HG03103 (cell line): ENCODE results near the gene HHIPL2.
"Not testable (repeated sequence)": the region's sequence is repeated elsewhere in the genome, so short reads cannot be mapped to it uniquely, and the experiment has no call there.

Experiments
- ATAC-seq: cut with Tn5 transposase; IDR thresholded peaks from one replicate; pipeline ENCODE4 v1.9.1; 2021; ENCODE audit warnings: low read depth; ENCODE audit not compliant: unreplicated experiment

Gene HHIPL2

DNA sequence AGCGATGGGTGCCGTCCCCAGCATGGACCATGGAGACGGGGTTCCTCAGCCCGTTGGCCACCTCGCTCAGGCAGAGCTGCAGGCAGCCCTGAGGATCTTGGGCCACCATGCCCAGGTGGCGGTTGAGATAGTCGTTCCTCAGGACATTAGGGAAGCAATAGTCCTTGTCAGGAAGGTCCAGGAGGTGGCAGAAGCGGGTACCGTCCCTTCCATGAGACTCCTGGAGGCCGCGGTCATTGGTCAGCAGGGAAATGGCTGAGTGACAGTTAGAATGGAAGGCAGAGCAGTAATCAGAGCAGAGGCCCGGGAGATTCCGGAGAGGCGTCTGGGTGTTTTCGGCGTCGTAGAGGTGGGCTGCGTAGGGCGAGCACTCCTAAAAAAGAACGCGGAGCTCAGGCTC lies 4.1 kb downstream of the HHIPL2 start:
- no peak for ATAC-seq

DNA sequence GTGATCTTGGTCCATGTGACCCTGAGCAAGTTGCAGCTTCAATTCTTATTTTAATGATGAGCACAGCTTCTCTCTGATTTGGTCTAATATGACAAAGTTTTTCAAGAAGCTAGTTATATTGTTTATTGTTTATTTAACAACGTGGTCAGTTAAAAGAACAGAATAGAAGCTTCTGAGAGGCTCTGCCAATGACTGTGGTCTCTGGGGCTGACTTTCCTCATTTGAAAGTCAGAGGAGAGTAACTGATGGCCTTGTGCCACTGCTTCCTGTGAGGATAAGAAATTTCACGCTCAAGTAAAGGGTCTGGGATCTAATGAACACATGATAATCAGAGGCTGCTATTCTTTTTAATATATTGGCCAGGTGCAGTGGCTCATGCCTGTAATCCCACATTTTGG lies 7.3 kb downstream of the HHIPL2 start:
- ATAC-seq, result no peak

DNA sequence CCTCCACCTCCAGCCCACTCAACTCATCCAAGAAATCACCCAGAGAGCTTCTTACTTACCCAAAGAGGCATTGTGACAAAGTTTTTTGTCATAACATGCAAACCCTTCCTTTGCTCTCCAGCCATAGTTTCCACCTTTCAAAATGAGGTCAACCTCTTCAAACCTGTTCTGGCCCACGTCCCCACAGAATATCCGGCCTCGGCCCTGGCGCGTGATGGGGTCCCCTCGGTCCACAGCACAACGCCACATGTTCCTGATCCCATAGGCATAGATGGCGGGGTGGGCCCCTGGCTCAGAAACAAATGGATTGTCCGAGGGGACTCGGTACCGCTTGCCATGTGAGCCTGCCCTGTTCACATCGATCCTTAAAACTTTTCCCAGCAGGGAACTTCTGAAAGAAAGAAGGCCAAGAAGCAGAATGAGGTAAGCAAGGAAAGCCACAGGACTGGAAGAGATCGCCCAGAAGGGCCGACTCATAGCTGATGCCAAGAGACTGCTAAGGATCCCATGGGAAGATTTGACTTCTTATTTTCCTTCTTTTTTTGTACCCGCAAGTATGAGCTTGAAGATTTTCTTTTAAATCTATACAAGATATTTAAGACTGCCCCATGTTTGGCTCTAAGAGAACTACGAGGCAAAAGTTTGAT lies 7.8 kb downstream of the HHIPL2 start:
- no peak for ATAC-seq

DNA sequence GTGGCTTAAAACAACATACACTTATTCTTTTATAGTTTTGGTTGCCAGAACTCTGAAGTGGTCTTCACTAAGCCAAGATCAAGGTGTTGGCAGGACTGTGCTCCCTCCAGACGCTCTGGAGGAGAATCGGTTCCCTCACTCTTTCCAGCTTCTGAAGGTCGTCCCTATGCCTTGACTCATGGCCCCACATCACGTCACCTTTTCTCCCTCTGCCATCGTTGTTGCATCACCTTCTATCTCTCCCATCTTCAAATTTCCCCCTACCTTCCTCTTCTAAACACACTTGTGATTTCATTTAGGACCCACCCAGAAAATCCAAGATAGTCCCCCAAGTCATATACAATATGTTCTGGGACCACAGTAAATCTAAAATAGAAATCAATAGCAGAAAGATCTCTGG lies 12.4 kb downstream of the HHIPL2 start:
- no peak for ATAC-seq

DNA sequence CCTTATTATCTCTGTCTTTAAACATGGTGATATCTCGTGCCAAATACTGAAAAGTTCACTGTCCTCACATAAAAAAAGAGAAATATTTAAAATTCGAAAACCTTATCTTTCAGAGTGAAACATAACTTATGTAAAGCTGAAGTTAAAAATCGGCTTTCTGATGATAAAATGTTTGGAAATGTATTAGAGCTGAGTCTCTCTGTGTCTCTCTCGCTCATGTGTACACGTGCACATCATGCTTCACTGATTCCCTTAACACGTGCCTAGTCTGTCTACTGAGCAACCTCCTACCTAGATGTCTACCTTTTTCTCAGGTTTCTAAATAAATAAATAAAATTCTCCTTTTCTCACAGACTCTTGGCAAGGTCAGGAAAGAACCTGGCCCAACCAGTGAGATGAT lies 17.1 kb downstream of the HHIPL2 start:
- ATAC-seq, result no peak

DNA sequence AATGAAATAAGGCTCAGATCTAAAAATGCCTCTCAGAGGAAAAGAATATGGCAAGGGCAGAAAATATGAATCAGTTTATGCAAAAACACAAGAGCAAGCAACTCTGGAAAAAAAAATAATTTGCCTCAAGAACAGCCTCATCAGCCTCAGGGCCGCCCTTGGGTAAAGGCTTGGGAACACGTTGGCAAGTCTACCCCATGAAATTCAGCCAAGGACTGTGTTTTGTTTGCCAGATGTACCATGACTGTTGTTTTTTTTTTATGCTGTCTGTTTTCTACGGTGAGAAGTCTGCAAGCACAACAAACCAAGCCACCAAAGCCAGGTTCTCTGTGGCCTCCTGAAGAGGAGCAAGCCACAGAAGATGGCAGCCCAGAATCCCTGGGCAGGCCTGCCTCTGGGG lies 18.0 kb downstream of the HHIPL2 start:
- no peak for ATAC-seq

DNA sequence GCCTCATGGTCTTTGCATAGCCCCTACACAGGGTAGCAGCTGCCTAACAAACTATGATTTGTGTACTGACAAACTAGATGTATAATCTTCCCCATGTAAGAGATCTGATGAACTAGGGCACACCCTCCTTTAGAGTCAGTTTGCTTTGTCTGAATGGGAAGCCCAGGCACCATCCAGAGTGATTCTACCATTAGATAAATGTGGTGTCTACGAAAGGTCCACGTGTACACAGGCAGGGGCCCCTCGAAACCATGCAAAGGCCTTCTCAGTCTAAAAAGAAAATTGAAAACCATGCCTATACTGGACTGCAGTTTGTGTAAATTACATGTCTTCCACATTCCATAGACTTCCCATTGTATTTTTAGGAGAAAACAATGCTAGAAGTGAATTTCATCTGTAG lies 18.7 kb downstream of the HHIPL2 start:
- ATAC-seq, result no peak

DNA sequence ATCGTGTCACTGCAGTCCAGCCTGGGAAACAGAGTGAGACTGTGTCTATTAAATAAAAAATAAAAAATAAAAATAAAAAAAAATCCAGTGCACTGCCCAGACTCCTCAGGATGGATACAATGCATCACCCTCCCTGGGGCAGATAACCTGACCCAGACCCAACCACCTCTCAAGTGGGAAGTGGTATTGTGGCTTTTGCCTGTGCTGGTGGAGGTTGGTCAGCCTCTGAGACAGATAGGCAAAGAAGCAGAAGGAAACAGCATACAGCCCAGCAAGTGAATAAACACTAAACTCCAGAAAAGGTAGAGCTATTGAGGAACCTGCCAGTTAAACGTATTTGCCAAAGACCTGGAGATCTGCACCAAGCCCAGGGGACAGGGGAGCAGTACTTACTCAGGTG lies 22.0 kb downstream of the HHIPL2 start:
- ATAC-seq, result no peak

DNA sequence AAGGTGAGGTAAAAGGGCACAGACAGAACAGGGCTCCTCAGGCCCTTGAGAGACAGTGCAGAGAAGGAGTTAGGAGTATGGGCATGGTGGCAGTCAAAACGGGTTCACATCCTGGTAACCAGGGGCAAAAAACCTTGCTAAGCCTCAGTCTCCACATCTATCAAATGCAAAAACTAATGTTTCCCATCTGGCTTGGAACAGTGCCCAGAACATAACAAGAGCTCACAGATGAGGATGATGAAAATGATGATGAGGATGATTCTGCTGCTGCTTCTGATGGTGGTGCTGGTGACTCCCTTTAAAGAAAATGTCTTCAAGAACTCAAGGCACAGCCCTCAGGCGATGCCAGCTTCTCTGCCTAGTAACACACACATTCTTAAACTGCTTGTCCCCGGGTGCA lies 24.1 kb downstream of the HHIPL2 start:
- ATAC-seq, result no peak

DNA sequence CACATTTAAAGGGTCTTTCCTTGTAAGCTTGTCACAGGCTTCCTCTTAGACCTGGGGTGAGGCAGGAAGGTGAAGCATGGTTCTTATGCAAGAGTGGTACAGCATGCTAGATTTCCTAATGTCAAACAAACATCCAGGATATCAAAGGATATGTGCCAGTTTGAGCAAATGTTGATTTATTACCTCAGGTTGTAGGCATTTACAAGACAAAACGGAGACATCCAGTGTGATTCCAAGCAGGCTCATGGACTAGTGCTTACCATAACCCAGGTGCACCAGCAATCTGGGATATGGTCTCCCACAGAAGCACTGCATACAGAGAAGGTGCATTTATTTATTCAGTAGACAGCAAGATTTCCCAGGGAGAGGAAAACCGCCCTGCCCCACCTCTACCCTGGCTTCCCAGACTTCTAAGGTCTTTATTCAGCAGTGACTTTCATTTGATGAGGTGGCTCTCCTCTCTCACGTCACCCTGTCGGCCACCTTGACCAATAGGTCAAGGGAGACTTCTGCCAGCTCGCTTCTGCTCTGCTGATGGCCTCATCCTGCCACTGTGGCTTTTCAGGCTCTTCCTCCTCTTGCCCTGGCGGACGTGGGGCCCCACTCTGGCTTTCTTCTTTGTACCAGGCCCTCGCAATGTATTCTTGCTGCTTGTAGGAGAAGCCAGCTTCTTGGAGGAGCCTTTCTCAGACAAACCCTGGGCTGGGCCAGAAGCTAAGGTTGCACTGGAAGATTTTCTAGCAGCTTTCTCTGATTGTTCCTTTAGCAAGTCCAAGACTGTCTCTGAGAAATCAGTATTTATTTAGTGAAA lies 25.6 kb downstream of the HHIPL2 start:
- no peak for ATAC-seq

DNA sequence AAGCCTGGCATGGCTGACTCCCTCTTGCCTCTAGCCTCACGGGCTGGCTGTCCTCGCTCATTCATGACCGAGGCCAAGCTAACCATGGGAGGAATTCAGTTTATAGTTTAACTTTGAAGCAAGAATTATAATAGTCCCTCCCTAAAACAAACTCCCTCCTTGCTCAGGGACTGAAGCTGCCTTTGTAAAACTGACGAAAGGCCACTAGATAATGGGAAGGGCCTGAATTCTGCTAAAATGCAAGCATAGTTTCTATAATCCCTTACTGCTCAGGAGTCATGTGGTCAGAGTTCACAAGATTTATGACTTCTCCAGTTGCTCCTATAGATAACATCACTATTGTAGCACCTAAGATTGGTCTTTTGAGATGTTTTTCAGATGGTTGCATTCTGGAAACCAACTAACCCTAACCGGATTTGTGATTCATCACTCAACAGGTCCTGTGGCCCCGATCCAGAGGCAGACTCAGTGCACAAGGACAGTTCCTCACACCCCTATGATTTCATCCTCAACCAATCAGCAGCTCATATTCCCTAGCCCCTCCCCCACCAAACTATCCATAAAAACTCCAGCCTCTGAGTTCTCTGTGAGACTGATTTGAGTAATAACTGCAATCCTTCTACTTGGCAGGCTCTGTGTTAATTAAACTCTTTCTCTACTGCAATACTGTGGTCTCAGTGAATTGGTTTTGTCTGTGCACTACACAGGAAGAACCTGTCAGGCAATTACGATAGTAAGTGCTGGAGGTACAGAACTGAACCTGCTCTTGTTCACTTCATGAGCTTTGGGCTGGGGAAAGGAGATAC lies 26.4 kb downstream of the HHIPL2 start:
- no peak for ATAC-seq

DNA sequence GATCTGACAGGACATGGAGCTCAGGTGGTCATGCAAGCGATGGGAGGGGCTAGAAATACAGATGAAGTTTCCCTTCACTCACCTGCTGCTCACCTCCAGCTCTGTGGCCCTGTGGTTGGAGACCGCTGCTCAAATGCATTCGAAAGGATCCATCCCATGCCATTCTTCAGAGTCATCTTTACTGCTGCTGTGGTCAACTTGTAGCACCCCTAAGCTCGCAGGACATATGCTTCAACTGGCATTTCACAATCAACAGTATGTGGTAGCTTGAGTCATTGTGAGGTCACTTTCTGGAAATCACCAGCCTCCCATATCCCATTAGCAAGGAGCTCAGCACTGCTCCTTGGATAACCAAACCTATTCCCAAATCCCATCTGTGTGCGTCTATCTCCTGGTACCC lies 58.4 kb downstream of the HHIPL2 start:
- ATAC-seq, result not testable (repeated sequence)

DNA sequence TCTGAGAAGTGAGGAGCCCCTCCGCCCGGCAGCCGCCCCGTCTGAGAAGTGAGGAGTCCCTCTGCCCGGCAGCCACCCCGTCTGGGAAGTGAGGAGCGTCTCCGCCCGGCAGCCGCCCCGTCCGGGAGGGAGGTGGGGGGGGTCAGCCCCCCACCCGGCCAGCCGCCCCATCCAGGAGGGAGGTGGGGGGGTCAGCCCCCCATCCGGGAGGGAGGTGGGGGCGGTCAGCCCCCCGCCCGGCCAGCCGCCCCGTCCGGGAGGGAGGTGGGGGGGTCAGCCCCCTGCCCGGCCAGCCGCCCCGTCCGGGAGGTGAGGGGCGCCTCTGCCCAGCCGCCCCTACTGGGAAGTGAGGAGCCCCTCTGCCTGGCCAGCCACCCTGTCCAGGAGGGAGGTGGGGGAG lies 60.1 kb downstream of the HHIPL2 start:
- ATAC-seq, result not testable (repeated sequence)

DNA sequence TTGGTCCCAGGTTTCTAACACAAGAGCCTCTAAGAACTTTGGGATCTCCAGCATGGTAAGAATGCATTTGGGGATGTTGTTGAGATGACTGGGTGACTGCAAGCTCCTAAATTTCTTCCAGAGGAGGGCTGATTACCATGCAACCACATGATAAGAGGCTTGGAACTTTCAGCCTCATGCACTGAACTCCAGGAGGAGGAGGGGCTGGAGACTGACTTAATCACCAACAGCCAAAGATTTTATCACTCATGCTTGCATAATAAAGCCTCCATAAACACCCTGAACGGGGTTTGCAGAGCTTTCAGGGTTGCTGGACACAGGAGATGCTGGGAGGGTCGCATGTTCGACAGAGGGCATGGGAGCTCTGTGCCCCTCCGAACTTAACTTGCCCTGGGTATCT lies 63.9 kb downstream of the HHIPL2 start:
- not testable (repeated sequence) for ATAC-seq

DNA sequence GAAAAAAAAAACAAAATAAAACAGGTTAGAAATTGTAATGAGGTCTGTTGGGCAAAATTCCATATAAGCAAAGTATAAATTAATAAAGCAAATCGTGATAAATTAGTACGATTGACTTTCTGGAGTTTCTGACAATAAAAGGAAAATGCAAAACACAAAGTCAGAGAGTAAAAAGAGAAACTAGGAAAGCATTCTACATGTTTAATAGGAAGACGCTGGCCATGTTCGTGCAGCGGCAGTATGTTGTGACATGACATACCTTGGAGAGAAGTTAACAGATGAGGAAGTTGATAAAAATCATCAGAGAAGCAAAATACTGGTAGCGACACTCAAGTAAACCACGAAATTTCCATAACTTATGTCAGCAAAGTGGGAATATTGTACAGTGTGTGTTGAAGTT lies 68.3 kb downstream of the HHIPL2 start:
- not testable (repeated sequence) for ATAC-seq

DNA sequence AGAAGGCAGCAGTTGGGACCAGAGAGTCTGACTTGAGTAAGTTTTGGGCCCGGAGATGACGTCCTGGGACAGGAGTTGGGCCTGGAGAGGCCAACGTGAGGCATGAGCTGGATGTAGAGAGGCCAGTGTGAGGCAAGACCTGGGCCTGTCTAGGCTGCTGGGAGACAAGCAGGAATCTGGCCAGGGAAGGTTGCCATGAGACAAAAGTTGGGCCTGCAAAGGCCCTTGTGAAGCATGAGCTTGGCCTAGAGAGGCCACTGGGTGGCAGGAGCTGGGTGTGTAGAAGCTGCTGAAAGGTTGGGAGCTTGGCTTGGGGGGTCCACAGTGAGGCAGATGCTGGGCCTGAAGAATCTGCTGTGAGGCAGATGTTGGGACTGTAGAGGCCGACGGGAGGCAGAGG lies 71.5 kb downstream of the HHIPL2 start:
- ATAC-seq, result not testable (repeated sequence)

DNA sequence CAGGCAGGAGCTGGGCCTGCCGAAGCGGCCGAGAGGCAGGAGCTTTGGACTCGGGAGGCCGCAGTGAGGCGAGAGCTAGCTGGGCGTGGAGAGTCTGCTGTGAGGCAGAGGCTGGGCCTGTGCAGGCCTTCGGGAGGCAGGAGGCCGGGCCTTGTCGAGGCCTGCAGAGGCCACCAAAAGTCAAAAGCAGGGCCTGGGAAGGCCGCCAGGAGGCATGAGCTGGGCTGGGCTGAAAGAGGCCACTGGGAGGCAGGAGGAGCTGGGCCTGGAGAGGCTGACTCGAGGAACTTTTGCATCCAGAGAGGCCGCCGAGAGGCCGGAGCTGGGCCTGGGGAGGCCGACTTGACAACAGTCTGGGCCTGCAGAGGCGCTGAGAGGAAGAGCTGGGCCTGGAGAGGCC lies 74.2 kb downstream of the HHIPL2 start:
- not testable (repeated sequence) for ATAC-seq

DNA sequence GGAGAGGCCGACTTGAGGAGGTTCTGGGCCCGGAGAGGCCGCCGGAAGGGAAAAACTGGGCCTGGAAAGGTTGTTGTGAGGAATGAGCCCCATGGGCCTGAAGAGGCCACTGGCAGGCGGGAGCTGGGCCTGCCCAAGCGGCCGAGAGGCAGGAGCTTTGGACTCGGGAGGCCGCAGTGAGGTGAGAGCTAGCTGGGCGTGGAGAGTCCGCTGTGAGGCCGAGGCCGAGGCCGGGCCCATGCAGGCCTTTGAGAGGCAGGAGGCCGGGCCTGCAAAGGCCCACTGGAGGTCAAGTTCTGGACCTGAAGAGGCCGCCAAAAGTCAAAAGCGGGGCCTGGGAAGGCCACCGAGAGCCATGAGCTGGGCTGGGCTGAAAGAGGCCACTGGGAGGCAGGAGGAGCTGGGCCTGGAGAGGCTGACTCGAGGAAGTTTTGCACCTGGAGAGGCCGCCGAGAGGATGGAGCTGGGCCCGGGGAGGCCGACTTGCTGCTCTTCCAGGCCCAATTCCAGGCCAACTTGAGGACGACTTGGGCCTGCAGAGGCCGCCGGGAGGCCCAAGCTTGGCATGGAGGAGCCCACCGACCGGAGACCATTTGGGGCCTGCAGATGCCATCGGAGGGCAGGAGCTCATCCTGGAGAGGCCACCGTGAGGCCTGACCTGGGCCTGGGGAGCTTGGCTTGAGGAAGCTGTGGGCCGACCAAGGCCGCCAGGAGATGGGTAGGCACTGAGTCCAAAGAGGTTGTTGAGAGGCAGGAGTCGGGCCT lies 74.9 kb downstream of the HHIPL2 start:
- ATAC-seq, result not testable (repeated sequence)
